Neural cell (in vitro differentiated cells): ENCODE data around the gene IFFO2. TPM values are rescaled to one million over a fixed set of nuclear protein-coding genes. Genes with fewer than 3 reads are reported as not detected.

Experiments used
- H2AFZ ChIP-seq: fragments of 200-600, 300-800 bp; sonication (generic), shearing (Covaris generic); 2 replicates; pipeline ENCODE4 v1.6.0; 2014; ENCODE audit warnings: low read depth, mild to moderate bottlenecking, antibody characterized with exemption, low read length, moderate library complexity
- H3F3A ChIP-seq: fragments of 200-600 bp; shearing (Covaris generic); 2 replicates; pipeline ENCODE4 v1.6.1; 2016; ENCODE audit warnings: mild to moderate bottlenecking, moderate library complexity, mixed read lengths, antibody characterized with exemption, low read length; ENCODE audit not compliant: insufficient read depth, poor library complexity, severe bottlenecking
- H3K27ac ChIP-seq: fragments of 200-600, 300-800 bp; sonication (generic), shearing (Covaris generic); 2 replicates; pipeline ENCODE4 v1.5.1; 2014; ENCODE audit warnings: mild to moderate bottlenecking, low read length, moderate library complexity
- H3K27me3 ChIP-seq: fragments of 300-800, 200-600 bp; sonication (generic), shearing (Covaris generic); 2 replicates; pipeline ENCODE4 v1.6.0; 2014; ENCODE audit warnings: mild to moderate bottlenecking, low read depth, low read length, moderate library complexity; ENCODE audit not compliant: insufficient read depth
- H3K36me3 ChIP-seq: fragments of 300-800, 200-600 bp; sonication (generic), shearing (Covaris generic); 2 replicates; pipeline ENCODE4 v1.5.1; 2014; ENCODE audit warnings: mild to moderate bottlenecking, antibody characterized with exemption, low read length, moderate library complexity; ENCODE audit not compliant: insufficient read depth
- H3K4me2 ChIP-seq: fragments of 300-800, 200-600 bp; sonication (generic), shearing (Covaris generic); 2 replicates; pipeline ENCODE4 v1.6.0; 2014; ENCODE audit warnings: mild to moderate bottlenecking, low read length
- H3K4me3 ChIP-seq: fragments of 300-800, 200-600 bp; sonication (generic), shearing (Covaris generic); 2 replicates; pipeline ENCODE4 v1.5.1; 2014; ENCODE audit warnings: mild to moderate bottlenecking, low read length, moderate library complexity
- H3K79me2 ChIP-seq: fragments of 200-600 bp; shearing (Covaris generic); replicated peaks from 2 replicates; pipeline ENCODE4 v1.6.0; 2014; ENCODE audit warnings: mild to moderate bottlenecking, low read length, moderate library complexity; ENCODE audit not compliant: insufficient read depth
- H3K9ac ChIP-seq: fragments of 300-800, 200-600 bp; sonication (generic), shearing (Covaris generic); 2 replicates; pipeline ENCODE4 v1.6.1; 2016; ENCODE audit warnings: mild to moderate bottlenecking, low read length, mixed read lengths
- H3K9me2 ChIP-seq: fragments of 200-600 bp; shearing (Covaris generic); 2 replicates; pipeline ENCODE4 v1.6.1; 2016; ENCODE audit warnings: mild to moderate bottlenecking, low read length, mixed read lengths; ENCODE audit not compliant: insufficient read depth
- H3K9me3 ChIP-seq: fragments of 200-600, 300-800 bp; sonication (generic), shearing (Covaris generic); 2 replicates; pipeline ENCODE4 v1.6.1; 2016; ENCODE audit warnings: mild to moderate bottlenecking, mixed run types, low read length, moderate library complexity, mixed read lengths
- H4K20me1 ChIP-seq: fragments of 200-600 bp; shearing (Covaris generic); 2 replicates; pipeline ENCODE4 v1.6.1; 2016; ENCODE audit warnings: mild to moderate bottlenecking, mixed run types; ENCODE audit not compliant: insufficient read depth
- CTCF ChIP-seq: fragments of 450-650 bp; IDR thresholded peaks from 2 replicates; pipeline ENCODE4 v1.5.1; 2014; ENCODE audit warnings: antibody characterized with exemption, mild to moderate bottlenecking, moderate library complexity; ENCODE audit not compliant: poor library complexity, severe bottlenecking
- EP300 ChIP-seq: fragments of 450-650 bp; conservative IDR thresholded peaks from 2 replicates; pipeline ENCODE4 v1.6.1; 2014; ENCODE audit warnings: antibody characterized with exemption, mild to moderate bottlenecking, moderate library complexity; ENCODE audit not compliant: poor library complexity, severe bottlenecking
- EZH2 ChIP-seq: fragments of 200-600, 300-800 bp; shearing (Covaris generic), sonication (generic); IDR thresholded peaks from 2 replicates; pipeline ENCODE4 v1.6.1; 2014; ENCODE audit warnings: antibody characterized with exemption, low read length, borderline replicate concordance, mild to moderate bottlenecking; ENCODE audit not compliant: insufficient read depth, poor library complexity, severe bottlenecking
- MXI1 ChIP-seq: fragments of 450-650 bp; conservative IDR thresholded peaks from 2 replicates; pipeline ENCODE4 v1.6.1; 2014; ENCODE audit warnings: antibody characterized with exemption, mild to moderate bottlenecking; ENCODE audit not compliant: poor library complexity, severe bottlenecking
- POLR2AphosphoS5 ChIP-seq: IDR thresholded peaks from 2 replicates; pipeline ENCODE4 v1.6.1; 2012
- RAD21 ChIP-seq: fragments of 450-650 bp; conservative IDR thresholded peaks from 2 replicates; pipeline ENCODE4 v1.6.1; 2014; ENCODE audit warnings: antibody characterized with exemption, mild to moderate bottlenecking, moderate library complexity
- REST ChIP-seq: IDR thresholded peaks from 2 replicates; pipeline ENCODE4 v1.6.1; 2012; ENCODE audit warnings: borderline replicate concordance
- SMC3 ChIP-seq: fragments of 450-650 bp; conservative IDR thresholded peaks from 2 replicates; pipeline ENCODE4 v1.6.1; 2014; ENCODE audit warnings: antibody characterized with exemption, mild to moderate bottlenecking, moderate library complexity; ENCODE audit not compliant: poor library complexity
- TAF1 ChIP-seq: IDR thresholded peaks from 2 replicates; pipeline ENCODE4 v1.6.1; 2012; ENCODE audit warnings: low read depth
- polyA plus RNA-seq: library from polyadenylated mRNA; depleted of rRNA; stranded (reverse); fragments of >200 nt; gene quantifications from 2 replicates; pipeline ENCODE4 v1.2.3, GENCODE V29; 2014

IFFO2 gene
- polyA plus RNA-seq, 1 donor from 2014 or later: 2.6 TPM

GRCh38 chr1:18976096-18976495 lies 19.6 kb upstream of the IFFO2 start:
- H2AFZ ChIP-seq: no peak overlapping the region
- H3K9me2 ChIP-seq: no peaks in the 10 kb centered on the region
- H3K79me2 ChIP-seq: no peaks in the 10 kb centered on the region
- H3F3A ChIP-seq: no peaks in the 10 kb centered on the region
- no peak overlapping the region for H3K4me3 ChIP-seq
- peaks cover 2% of the 10 kb centered on the region for H3K9me3 ChIP-seq
- no peak overlapping the region for H3K27ac ChIP-seq
- no peaks in the 10 kb centered on the region for H3K36me3 ChIP-seq
- no peaks in the 10 kb centered on the region for H3K27me3 ChIP-seq
- H3K9ac ChIP-seq: no peak overlapping the region
- no peak overlapping the region for H3K4me2 ChIP-seq
- TF ChIP-seq REST (no peak), EZH2 (no peak), POLR2AphosphoS5 (no peak), MXI1 (no peak), RAD21 (no peak), EP300 (no peak), CTCF (no peak), SMC3 (no peak), TAF1 (no peak)
- no peaks in the 10 kb centered on the region for H4K20me1 ChIP-seq

GRCh38 chr1:18974606-18975005 lies 18.1 kb upstream of the IFFO2 start:
- H3K9me3 ChIP-seq: no peaks in the 10 kb centered on the region
- no peaks in the 10 kb centered on the region for H3K9me2 ChIP-seq
- no peak overlapping the region for H3K4me3 ChIP-seq
- no peaks in the 10 kb centered on the region for H3K27me3 ChIP-seq
- H3K9ac ChIP-seq: no peak overlapping the region
- H3K27ac ChIP-seq: no peak overlapping the region
- no peak overlapping the region for H3K4me2 ChIP-seq
- H3K36me3 ChIP-seq: no peaks in the 10 kb centered on the region
- no peaks in the 10 kb centered on the region for H3K79me2 ChIP-seq
- no peak overlapping the region for H2AFZ ChIP-seq
- TF ChIP-seq POLR2AphosphoS5 (no peak), REST (no peak), CTCF (no peak), EZH2 (no peak), MXI1 (no peak), EP300 (no peak), TAF1 (no peak)
- H3F3A ChIP-seq: no peaks in the 10 kb centered on the region
- no peaks in the 10 kb centered on the region for H4K20me1 ChIP-seq
